ENCODE measurements around the gene ACAP3.
"Not testable (repeated sequence)": the region's sequence is repeated elsewhere in the genome, so short reads cannot be mapped to it uniquely, and the experiment has no call there.

Gene ACAP3

DNA sequence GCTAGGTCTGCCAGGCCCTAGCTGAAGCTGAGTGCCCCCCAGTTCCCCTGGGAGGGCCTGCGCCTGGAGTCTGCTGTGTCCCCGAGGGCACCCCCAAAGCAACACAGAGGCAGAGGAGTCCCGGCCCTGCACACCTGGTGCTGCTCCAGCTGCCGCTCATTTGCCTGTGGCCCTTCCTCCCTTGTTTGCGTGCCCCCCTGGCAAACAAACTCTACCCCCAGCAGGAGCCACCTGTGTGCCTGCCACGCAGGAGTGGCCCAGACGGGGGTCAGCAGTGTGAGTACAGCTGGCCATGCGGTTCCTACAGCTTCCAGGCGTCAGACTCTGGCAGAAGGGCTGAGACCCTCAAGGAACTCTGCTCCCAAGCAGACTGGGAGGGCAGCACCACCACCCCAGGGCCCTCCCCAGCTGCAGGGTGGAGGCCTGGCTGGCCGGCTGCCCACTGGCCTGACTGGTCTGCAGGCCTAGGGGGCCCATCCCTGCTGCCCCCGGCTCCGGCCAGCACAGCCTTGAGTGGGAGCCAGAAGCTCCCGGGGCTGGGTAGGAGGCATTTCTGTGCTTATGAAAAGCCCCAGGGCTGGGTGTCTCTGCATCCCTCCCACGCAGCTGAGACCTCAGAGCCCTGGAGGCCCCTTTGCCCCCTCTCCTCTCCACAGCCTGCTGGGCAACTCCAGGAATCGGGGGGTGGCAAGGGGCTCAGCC is 22.8 kb upstream of the ACAP3 start:
- no peak for DNase-seq

DNA sequence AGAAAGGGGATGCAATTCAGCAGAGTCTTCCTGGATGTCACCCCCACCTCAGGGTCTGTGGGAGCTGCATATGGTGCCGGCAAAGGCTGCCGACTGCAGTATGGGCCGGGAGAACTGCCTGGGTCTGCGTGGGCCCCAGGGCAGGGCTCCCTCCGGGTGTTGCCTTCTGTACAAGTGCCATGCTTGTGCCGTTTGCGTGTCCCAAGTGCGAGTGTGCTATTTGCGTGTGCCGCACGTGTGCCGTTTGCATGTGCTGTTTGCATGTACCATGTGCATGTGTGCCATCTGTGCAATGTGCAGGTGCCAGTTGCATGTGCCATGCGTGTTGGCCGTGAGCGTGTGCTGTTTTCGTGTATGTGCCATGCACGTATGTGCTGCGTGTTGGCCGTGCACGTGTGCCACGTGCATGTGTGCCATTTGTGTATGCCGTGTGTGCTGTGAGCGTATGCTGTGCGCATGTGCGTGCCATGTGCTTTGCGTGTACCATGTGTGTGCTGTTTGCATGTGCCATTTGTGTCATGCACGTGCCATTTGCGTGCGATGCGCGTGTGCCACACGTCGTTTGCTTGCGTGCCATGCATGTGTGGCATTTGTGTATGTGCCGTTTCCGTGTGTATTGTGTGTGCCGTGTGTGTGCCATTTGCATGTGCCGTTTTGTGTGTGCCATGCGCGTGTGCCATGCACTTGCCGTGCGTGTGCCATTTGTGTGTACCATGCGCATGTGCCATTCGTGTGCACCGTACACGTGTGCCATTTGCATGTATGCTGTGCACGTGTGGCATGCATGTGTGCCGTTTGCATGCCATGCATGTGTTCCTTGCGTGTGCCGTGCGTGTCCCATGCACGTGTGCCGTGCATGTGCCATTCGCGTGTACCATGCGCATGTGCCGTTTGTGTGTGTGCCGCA is 21.8 kb upstream of the ACAP3 start:
- no peak for DNase-seq

DNA sequence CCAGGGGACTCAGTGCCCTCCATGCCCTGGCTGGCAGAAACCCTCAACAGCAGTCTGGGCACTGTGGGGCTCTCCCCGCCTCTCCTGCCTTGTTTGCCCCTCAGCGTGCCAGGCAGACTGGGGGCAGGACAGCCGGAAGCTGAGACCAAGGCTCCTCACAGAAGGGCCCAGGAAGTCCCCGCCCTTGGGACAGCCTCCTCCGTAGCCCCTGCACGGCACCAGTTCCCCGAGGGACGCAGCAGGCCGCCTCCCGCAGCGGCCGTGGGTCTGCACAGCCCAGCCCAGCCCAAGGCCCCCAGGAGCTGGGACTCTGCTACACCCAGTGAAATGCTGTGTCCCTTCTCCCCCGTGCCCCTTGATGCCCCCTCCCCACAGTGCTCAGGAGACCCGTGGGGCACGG is 20.5 kb upstream of the ACAP3 start:
- DNase-seq = no peak

DNA sequence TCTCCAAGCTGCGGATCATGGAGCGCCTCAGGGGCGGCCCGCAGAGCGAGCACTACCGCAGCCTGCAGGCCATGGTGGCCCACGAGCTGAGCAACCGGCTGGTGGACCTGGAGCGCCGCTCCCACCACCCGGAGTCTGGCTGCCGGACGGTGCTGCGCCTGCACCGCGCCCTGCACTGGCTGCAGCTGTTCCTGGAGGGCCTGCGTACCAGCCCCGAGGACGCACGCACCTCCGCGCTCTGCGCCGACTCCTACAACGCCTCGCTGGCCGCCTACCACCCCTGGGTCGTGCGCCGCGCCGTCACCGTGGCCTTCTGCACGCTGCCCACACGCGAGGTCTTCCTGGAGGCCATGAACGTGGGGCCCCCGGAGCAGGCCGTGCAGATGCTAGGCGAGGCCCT is 19.6 kb upstream of the ACAP3 start:
- DNase-seq = no peak

DNA sequence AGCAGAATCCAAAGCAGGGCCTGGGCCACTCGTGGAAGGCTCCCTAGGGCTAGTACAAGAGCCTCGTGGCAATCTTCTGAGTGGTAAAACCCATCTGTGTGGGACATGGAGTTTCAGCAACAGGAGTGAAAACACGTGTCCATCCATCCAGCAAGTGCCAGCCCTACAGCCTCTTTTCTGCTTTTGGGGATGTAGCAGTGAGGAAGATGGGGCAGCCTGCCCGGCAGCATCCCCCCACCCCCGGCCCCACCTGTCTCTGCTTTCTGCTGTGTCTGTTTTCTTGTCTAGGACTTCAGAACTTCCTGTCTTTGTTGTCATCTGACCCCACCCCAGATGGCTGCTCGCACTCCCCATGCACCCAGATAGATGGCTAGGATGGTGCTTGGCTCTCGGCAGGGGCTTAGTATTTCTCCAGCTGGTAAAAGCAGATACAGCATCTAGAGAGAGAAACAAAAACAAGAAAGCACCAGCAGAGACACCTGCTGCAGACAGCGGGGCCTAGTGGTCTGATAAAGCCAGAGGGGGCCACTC is 18.4 kb upstream of the ACAP3 start:
- no peak for DNase-seq

DNA sequence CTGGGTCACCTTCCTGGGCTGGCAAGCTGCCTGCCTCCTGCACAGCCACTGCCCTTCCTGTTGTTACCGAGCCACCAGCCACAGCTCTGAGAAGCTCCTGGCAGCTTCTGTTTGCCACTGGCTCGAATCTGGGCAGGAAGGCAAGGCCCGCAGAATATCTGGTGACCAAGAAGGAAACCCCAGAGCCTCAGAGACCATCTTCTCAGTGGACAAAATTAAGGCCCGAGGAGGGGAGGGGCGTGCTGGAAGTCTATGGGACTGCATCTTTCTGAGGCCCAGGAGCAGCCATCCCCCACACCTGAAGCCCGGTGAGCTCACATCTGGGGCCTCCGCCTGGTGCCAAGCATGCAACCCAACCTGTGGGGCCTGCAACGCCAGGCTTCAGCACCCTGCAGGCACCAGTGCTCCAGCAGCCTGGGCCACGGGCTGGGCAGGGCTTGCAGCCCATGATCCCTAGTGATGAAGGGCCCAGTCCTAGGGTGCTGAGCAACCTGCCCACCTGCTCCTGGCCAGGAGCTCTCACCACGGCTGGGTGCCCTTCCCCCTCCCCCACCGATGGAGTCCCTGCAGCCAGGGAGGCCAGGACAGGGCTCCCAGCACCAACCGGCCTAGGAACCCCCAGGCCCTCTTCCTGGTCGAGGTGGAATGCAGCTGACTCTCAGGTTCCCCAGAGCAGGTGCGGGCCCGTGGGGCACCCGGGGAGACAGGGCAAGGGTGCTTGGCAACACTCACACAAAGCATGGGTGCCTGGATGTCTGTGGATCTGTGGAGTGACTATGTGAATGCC is 17.8 kb upstream of the ACAP3 start:
- DNase-seq = no peak

DNA sequence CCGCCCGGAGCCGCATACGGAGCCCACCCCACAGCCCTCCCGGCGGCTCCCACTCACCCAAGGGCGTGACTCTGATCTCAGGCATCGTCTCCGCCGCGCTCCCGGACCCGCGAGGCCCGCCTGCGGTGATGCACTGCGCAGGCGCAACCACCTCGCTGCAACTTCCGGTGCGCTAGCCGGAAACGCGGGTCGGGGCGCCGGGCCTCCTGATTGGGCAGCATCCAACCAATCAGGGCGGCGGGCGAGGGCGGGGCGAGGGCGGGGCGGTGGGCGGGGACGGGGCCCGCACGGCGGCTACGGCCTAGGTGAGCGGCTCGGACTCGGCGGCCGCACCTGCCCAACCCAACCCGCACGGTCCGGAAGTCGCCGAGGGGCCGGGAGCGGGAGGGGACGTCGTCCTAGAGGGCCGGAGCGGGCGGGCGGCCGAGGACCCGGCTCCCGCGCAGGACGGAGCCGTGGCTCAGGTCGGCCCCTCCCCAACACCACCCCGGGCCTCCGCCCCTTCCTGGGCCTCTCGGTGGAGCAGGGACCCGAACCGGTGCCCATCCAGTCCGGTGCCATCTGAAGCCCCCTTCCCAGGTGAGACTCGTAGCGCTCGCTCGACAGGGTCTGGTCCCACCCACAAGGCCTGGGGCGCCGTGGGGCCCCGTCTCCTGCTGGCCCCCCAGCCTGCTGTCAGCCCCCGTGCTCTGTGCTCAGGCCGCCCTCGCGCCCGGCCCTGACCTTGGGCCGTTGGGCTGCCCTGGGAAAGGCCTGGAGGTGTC is 17.0 kb upstream of the ACAP3 start, which contains the start of the genes CPTP and INTS11:
Gene CPTP, plus strand, starts transcription at position 279 of the 764 bp plus-strand sequence. CDS start 2,109 bp downstream, outside the sequence.
Gene INTS11, minus strand, starts transcription at position 137 of the 764 bp plus-strand sequence. Its CDS starts 52 bp downstream, at position 85.
- peak; percentile 92 for DNase-seq

DNA sequence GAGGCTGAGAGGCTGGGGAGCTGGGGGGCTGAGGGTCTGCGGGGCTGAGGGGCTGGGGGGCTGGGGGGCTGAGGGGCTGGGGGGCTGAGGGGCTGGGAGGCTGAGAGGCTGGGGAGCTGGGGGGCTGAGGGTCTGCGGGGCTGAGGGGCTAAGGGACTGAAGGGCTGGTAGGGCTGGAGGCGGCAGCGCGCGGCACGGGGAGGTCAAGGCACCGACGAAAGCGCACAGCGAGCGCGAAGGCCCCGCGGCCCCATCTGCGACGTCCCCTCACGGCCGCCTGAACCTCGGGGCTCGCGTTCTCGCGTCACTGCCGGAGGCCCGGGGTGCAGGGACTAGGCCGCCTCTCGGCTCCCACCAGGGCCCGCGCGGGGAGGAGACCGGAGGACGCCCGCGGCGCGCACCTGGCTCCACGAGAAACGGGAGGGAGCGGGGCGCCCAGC is 16.4 kb upstream of the ACAP3 start:
- DNase-seq = no peak

DNA sequence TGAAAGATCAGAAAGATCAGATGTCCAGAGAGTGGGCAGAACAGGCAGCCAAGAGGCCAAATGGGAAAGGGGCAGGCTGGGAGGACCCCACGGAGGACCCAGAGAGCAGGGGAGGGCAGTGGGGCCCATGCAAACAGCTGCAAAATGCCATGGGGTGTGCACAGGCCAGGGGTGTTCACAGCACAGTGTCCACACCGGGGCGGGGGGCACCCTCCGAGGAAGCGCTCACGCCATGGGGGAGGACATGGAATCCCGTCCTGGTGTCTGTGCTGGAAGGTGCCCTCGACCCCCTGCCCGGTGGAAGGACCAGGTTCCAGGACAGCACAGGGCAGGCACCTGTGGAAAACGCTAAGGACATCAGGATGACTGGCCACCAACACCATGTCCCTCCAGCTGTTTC is 15.2 kb upstream of the ACAP3 start:
- DNase-seq = no peak

DNA sequence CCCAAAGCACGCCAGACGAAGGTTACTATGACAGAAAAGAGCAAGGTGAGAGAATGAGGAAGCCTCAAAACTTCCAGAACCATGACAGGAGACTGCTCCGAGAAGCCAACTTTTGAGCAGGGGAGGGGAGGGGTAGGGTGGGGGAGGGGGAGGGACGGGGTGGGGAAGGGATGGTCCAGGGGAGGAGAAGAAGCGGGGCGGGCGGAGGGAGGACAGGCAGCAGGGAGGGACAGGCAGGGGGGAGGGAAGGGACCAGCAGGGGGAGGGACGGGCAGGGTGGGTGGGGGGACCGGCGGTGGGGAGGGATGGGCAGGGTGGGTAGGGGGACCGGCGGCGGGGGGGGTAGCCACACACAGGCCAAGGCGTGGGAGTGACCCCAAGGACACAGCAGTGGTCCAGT is 14.7 kb upstream of the ACAP3 start:
- DNase-seq = no peak

DNA sequence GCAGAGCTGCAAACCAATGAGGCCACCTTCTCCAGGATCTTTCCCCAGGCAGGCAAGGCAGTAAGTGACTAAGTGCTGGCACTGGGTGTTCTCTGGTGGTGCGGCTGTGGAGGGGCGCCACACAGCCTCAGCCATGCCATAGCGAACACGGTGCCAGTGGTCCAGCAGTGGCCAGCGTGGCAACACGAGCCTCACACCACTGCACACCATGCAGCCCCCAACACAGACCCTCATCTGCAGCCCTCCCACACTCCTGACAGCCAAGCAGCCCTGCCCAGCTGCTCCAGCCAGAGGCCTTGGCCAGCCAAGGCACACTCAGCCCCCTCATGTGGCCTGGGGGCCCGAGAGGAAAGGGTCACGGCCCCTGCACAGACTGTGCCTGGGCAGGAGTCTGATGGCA is 13.7 kb upstream of the ACAP3 start:
- DNase-seq = no peak

DNA sequence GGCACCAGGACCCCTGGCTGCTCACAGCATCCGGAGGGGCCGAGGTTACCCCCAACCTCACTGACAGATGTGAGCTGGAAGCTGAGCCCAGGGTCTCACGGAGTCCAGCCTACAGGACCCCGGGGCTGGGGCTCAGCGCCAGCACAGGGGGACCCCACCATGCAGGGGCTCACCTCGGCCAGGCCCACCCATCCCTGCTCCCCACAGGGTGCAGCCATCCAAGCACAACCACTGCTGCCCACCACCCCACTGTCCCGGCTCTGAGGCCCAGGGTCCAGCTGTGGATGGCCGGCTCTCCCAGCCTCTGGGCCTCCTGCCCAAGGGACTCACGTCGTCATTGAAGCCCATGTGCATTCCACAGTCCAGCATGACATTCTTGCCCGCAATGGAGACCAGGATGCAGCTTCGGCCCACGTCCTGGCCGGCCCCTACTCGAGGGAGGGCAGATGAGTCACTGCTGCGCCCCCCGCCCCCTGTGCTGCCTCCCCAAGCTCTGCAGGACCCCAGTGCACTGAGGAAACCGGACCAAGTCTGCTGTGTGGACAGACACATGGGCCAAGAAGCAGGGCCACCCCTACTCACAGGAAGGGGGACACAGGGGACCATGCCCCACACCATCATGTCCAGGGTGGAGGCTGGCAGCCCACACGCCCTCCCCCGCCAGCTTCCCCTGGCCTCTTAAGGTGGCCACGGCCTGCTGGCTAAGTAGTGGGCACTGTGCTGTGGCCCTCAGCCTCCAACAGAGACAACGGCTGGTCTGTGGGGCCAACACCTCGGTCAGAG is 13.1 kb upstream of the ACAP3 start:
- no peak for DNase-seq

DNA sequence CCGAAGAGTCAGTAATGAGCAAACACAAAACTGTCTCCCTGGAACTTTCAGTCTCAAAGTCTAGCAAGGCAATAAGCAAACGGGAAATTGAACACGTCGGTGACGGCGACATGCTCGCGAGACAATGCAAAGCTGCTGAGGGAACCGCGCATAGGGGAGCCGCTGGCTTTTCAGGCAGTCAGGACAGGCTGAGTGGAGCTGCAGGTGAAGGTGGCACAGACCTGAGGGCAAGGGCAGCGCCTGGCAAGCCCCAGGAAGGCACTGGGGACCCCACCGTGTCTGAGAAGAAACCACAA is 11.9 kb upstream of the ACAP3 start:
- no peak for DNase-seq

DNA sequence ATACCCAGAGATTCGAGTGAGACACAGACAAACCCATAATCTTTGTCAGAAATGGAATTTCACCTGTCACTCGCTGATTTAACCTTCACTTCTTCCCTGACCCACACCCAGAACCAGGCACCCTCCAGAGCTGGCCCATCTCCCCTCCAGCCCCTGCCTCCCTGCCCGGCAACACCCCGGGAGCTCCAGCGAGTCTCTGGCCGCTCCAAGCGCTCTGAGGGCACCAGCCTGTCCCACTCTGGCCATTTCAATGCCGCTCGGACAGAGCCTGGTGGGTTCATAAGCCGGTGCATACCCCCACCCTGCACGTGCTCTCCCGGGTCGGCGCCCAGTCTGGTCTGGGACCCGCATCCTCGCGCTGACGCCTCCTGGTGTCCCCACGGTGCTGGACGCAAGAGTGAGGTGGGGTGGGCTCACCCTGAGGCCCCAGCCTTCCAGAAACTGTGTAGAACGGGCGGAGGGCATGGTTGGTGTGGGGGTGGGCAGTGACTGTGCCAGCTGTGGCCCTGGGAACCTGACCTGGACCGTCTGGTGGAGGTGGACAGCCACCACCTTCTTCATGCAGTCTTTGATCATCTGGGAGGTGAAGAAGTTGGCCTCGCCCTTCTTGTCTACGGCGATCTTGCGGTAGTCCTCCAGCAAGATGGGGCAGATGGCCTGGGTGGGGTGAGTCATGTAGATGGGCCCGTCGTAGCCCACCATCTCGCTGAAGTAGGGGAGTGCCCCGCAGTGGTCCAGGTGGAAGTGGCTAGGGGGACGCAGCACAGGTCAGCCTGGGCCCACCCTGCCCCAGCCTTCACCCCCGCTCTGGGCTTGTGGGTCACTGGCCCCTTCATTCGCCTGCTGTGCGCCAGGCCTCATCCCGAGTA is 11.3 kb upstream of the ACAP3 start:
- no peak for DNase-seq

DNA sequence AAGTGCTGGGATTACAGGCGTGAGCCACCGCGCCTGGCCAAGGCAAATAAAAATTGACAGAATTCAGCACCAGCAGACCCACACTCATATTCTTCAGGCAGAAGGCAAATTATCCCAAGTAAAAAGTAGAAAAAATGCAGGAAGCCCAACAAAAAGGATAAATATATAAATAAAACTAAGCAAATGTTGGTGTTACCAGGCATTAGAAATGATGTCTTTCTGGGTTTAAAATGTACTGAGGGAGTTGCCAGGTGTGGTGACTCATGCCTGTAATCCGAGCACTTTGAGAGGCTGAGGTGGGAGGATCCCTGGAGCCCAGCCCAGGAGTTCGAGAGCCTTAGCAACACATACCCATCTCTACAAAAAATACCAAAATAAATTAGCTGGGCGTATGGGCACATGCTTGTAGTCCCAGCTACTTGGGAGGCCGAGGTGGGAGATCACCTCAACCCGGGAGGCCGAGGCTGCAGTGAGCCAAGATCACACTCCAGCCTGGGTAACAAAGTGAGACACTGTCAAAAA is 10.5 kb upstream of the ACAP3 start:
- peak; percentile 83 for DNase-seq

DNA sequence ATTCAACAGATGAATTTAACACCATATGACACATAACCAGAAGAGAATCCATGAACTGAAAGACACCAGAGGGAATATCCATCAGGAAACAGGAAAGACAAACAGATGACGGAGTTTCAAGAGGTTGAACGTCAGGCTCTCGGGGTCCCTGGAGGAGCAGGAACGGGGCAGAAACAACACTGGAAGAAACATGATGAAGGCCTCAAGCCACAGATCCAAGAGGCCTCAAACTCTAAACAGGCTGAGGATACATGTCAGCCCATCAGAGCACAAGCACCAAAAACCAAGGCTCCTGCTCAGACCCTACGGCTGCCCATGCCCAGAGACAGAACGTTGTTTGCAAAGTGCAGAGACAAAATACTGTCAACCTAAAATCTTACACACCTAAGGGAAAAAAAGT is 9.7 kb upstream of the ACAP3 start:
- no peak for DNase-seq

DNA sequence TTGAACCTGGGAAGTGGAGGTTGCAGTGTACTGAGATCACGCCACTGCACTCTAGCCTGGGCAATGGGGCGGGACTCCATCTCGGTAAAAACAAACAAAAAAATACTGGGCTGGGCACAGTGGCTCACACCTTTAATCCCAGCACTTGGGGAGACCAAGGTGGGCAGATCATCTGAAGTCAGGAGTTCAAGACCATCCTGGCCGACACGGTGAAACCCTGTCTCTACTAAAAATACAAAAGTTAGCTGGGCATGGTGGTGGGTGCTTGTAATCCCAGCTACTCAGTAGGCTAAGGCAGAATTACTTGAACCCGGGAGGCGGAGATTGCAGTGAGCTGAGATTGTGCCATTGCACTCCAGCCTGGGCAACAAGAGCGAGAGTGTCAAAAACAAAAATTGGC is 8.5 kb upstream of the ACAP3 start:
- DNase-seq = not testable (repeated sequence)

DNA sequence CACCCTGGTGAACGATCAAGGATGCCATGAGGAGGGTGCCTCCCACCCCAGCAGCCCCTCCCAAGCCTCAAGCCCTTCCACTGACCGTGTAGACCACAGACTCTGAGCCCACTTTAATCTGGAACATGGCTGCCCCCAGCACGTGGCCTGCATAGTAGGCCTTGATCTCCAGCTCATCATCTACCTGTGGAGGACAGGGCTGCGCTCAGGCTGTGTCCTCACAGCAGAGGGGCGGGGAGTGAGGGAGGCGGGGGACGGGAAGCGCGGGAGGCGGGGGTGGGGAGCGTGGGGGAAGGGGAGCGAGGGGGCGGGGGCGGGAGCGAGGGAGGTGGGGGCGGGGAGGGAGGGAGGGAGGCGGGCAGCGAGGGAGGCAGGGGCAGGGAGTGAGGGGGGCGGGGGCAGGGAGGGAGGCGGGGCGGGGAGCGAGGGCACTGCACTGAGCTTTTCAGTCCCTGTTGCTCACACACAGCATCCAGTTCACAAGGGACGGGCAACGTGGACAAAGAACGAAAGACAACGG is 7.8 kb upstream of the ACAP3 start:
- DNase-seq = no peak

DNA sequence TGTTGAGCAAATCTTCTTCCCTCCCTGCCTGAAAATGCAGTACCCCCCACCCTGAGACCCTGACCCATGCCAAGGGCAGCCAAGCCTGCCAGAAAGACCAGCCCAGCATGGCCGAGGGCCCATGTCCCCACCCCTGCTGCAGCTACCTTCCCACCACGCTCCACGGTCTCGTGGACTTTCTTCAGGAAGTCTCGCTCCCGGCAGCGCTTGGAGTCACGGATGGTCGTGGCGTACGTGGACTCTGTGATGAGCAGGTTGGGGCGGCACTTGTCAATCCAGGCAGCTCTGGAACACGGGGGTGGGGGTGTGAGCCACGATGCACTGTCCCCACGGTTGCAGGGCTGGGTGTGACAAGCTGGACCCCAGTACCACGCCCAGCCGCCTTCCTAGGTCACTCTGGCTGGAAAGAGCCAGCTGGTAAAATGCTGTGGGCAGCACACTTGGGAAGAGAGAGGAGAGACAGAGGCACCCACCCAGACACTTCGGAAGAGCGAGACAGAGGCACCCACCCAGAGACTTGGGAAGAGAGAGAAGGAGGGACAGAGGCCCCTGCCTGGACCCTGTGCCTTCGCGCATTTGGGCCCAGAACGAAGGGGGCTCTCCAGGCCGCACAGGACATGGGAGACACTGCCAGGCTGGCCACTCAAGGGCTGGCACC is 7.1 kb upstream of the ACAP3 start:
- no peak for DNase-seq
